ENCODE measurements around the gene CSRP1.

Gene CSRP1

GRCh38 chr1:201461645-201462441 is 45.1 kb downstream of the CSRP1 start:
- TF ChIP-seq, protein P1, sequence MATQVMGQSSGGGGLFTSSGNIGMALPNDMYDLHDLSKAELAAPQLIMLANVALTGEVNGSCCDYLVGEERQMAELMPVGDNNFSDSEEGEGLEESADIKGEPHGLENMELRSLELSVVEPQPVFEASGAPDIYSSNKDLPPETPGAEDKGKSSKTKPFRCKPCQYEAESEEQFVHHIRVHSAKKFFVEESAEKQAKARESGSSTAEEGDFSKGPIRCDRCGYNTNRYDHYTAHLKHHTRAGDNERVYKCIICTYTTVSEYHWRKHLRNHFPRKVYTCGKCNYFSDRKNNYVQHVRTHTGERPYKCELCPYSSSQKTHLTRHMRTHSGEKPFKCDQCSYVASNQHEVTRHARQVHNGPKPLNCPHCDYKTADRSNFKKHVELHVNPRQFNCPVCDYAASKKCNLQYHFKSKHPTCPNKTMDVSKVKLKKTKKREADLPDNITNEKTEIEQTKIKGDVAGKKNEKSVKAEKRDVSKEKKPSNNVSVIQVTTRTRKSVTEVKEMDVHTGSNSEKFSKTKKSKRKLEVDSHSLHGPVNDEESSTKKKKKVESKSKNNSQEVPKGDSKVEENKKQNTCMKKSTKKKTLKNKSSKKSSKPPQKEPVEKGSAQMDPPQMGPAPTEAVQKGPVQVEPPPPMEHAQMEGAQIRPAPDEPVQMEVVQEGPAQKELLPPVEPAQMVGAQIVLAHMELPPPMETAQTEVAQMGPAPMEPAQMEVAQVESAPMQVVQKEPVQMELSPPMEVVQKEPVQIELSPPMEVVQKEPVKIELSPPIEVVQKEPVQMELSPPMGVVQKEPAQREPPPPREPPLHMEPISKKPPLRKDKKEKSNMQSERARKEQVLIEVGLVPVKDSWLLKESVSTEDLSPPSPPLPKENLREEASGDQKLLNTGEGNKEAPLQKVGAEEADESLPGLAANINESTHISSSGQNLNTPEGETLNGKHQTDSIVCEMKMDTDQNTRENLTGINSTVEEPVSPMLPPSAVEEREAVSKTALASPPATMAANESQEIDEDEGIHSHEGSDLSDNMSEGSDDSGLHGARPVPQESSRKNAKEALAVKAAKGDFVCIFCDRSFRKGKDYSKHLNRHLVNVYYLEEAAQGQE (IDR thresholded peaks at IDR 0.05; ENCODE audit: insufficient read depth in 1 of 2, low read depth in 2 of 2, low read length in 2 of 2), result no peak
- TF ChIP-seq POLR2AphosphoS5 (IDR thresholded peaks at IDR 0.05; ENCODE audit: low read depth, low read length) (no peak), SIN3A (IDR thresholded peaks at IDR 0.05; ENCODE audit: borderline replicate concordance, insufficient read depth, low read length) (no peak), TAF1 (IDR thresholded peaks at IDR 0.05; ENCODE audit: borderline replicate concordance, insufficient read depth, low read length) (no peak), FOXP2 (optimal IDR thresholded peaks at IDR 0.05; ENCODE audit: borderline replicate concordance, extremely low read depth, extremely low read length, insufficient read depth) (no peak)

DNA sequence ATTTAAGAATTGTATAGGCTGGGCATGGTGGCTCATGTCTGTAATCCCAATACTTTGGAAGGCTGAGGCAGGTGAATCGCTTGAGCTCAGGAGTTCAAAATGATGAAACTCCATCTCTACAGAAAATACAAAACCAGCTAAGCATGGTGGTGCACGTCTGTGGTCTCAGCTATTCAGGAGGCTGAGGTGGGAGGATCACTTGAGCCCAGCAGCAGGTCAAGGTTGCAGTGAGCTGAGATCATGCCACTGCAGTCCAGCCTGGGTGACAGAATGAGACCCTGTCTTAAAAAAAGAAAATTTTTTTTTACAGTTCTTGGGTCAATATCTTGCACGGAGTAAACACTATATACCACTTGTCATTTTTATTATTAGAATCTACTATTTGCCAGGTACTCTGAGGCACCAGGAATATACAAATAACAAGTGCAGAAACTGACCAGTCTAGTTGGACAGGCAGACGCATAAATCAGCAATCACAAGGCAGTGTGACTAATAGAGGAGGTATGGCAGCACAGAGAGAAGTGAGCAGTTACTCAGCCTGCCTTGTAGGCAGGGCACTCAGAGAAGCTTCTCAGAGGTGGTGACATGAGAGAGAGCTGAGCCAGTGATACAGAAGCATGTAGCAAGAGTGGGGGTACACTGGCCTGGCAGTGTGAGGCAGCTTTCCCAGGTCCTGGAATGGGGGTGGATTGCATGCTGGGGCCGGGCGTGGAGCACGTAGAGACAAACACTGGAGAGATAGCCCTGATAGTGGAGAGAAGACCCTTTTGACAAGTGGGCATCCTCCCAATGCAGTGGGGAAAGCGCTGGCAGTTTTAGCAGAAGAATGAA is 45.9 kb downstream of the CSRP1 start:
- TF ChIP-seq SIN3A (IDR thresholded peaks at IDR 0.05; ENCODE audit: borderline replicate concordance, insufficient read depth, low read length), result no peak

DNA sequence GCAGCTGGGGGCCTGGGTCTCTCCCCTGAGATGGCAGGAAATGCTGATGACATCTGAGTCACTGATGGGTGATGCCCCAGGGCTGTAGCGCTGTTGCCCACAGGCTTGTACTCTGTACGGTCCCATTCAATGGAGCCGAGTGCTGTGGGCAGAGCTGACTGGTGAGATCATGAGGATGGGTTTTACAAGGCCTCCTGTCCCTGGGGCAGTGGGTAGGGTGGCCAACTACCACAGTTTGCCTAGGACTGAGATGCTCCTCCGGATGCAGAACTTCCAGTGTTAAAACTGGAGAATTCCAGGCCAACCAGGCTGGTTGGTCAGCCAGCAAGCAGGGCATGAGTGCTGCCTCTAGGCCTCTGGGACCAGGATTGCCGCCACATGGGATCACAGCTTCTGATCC is 47.1 kb downstream of the CSRP1 start:
- no peak for TF ChIP-seq POLR2AphosphoS5 (IDR thresholded peaks at IDR 0.05; ENCODE audit: low read depth, low read length)
- TF ChIP-seq SIN3A (IDR thresholded peaks at IDR 0.05; ENCODE audit: borderline replicate concordance, insufficient read depth, low read length), result no peak
- TF ChIP-seq FOXP2 (optimal IDR thresholded peaks at IDR 0.05; ENCODE audit: borderline replicate concordance, extremely low read depth, extremely low read length, insufficient read depth), result no peak
- no peak for TF ChIP-seq TAF1 (IDR thresholded peaks at IDR 0.05; ENCODE audit: borderline replicate concordance, insufficient read depth, low read length)
- TF ChIP-seq, protein P1 (IDR thresholded peaks at IDR 0.05; ENCODE audit: insufficient read depth in 1 of 2, low read depth in 2 of 2, low read length in 2 of 2), result no peak

DNA sequence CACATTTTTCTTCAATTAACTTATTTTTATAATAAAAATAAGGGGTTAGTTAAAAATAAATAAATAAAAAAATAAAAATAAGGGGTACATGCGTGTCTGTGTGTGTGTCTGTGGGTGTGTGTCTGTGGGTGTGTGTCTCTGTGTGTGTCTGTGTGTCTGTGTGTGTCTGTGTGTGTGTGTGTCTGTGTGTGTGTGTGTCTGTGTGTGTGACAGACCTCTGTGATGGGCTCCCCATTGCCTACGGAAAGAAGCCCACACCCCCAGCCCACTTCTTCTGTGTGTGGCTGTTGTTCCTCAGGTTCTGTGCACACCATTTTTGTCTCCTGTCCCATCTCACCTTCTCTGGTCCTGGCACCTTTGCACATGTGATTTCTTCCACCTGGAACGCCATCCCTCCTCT is 47.9 kb downstream of the CSRP1 start:
- TF ChIP-seq, protein P1 (IDR thresholded peaks at IDR 0.05; ENCODE audit: insufficient read depth in 1 of 2, low read depth in 2 of 2, low read length in 2 of 2), result no peak
- no peak for TF ChIP-seq POLR2AphosphoS5 (IDR thresholded peaks at IDR 0.05; ENCODE audit: low read depth, low read length)
- no peak for TF ChIP-seq FOXP2 (optimal IDR thresholded peaks at IDR 0.05; ENCODE audit: borderline replicate concordance, extremely low read depth, extremely low read length, insufficient read depth)
- TF ChIP-seq TAF1 (IDR thresholded peaks at IDR 0.05; ENCODE audit: borderline replicate concordance, insufficient read depth, low read length), result no peak

DNA sequence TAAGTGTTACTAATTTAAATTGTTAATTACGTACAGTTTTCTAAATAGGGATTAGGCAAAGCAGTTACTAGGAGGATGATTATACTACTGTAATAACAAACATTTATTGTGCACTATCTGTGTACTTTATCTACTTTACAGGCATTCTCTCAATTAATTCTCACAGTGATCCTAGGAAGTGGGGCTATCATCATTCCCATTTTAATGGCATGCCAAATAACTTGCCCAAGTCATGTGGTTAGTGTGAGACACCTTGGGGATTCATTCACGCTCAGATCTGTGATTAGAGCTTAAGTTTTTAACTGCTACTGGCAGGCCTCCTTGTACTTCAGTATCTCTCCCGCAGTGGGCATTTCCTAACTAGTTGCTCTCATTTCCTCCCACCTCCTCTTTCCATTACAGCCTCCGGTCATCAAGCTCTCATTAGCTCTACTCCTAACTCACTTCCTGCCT is 49.4 kb downstream of the CSRP1 start:
- TF ChIP-seq TAF1 (IDR thresholded peaks at IDR 0.05; ENCODE audit: borderline replicate concordance, insufficient read depth, low read length) (no peak), POLR2AphosphoS5 (IDR thresholded peaks at IDR 0.05; ENCODE audit: low read depth, low read length) (no peak), FOXP2 (optimal IDR thresholded peaks at IDR 0.05; ENCODE audit: borderline replicate concordance, extremely low read depth, extremely low read length, insufficient read depth) (no peak), SIN3A (IDR thresholded peaks at IDR 0.05; ENCODE audit: borderline replicate concordance, insufficient read depth, low read length) (no peak)
- TF ChIP-seq, protein P1 (IDR thresholded peaks at IDR 0.05; ENCODE audit: insufficient read depth in 1 of 2, low read depth in 2 of 2, low read length in 2 of 2), result no peak
